HG03196 (cell line): ENCODE results near the gene RASA1.
"Not testable (repeated sequence)": the region's sequence is repeated elsewhere in the genome, so short reads cannot be mapped to it uniquely, and the experiment has no call there.

Experiments used
- ATAC-seq: cut with Tn5 transposase; IDR thresholded peaks from one replicate; pipeline ENCODE4 v1.9.1; 2021; ENCODE audit not compliant: unreplicated experiment

The RASA1 gene

GRCh38 chr5:87278590-87279100 is 11.0 kb downstream of the RASA1 start:
- ATAC-seq = no peak

- ATAC-seq = no peak
Measured at GRCh38 chr5:87282269-87282668, 14.6 kb downstream of the RASA1 start.

GRCh38 chr5:87287266-87287665 is 19.6 kb downstream of the RASA1 start:
- ATAC-seq = not testable (repeated sequence)

GRCh38 chr5:87298692-87299362 is 31.1 kb downstream of the RASA1 start:
- ATAC-seq = no peak

- no peak for ATAC-seq
Measured at GRCh38 chr5:87300176-87300575, 32.5 kb downstream of the RASA1 start.

GRCh38 chr5:87300744-87301143 is 33.1 kb downstream of the RASA1 start:
- no peak for ATAC-seq

GRCh38 chr5:87302061-87302460 is 34.4 kb downstream of the RASA1 start:
- ATAC-seq = no peak

- no peak for ATAC-seq
Measured at GRCh38 chr5:87303324-87303723, 35.6 kb downstream of the RASA1 start.

- ATAC-seq = not testable (repeated sequence)
Measured at GRCh38 chr5:87306090-87306489, 38.4 kb downstream of the RASA1 start.

DNA sequence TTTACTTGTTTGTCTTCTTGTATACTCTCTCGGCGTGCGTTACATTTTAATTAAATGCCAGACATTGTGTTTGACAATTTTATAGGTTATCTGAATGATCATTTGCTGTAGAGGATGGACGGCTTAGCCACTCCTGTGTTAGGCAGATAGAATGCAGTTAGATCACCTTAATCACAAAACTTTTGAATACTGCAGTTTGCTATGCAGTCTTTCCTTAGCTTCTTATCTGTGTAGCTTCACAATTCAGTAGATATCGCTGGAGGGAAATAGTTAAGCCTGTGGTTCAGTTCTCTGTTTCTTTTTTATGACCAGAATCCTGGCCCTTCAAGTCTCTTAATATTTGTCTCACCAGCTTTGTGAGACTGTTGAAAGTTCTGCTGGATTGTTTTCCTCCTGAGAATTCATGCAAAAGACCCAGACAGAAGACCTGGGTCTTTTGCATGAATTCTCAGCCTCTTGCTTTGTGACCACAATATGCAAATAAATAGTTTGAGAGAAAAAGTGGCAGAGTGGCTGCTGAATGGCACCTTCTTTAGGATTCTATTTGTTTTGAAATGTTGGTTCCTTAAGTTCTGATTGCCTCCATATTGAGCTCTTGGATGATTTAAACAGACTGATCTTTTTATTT is 40.2 kb downstream of the RASA1 start:
- peak; percentile 92 for ATAC-seq

- no peak for ATAC-seq
Measured at GRCh38 chr5:87311405-87312279, 44.0 kb downstream of the RASA1 start.

DNA sequence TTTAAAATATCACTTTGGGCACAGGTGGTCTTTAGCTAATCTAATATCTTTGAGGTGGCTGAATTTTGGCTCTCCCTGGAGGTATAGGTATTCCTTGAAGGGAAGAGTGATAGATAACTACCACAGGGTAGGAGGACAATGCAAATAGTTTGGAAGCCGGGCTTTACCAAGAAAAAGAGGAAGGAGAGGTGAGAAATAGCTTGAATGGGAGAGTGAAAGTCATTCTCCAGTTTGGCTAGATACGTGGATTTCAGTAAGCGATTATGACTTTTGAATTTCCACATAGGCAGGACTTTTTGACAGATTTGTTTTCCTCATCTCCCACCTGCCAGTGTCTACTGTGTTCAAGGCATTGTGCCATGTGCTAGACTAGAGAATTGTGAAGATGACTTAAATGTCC is 45.5 kb downstream of the RASA1 start:
- ATAC-seq = no peak

GRCh38 chr5:87319469-87319868 is 51.8 kb downstream of the RASA1 start:
- no peak for ATAC-seq

GRCh38 chr5:87321605-87322004 is 53.9 kb downstream of the RASA1 start:
- no peak for ATAC-seq

DNA sequence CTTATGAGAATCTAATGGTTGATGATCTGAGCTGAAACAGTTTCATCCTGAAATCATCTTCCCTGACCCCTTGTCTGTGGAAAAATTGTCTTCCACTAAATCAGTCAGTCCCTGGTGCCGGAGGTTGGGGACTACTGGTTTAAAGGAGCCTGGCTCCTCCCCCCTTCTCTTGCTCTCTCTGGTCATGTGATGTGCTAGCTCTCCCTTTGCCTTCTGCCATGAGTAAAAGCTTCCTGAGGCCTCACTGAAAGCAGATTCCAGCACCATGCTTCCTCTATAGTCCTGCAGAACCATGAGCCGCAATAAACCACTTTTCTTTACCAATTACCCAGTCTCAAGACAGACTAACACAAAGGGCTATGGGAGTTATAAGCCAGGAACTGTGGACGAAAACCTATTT is 54.7 kb downstream of the RASA1 start:
- no peak for ATAC-seq

DNA sequence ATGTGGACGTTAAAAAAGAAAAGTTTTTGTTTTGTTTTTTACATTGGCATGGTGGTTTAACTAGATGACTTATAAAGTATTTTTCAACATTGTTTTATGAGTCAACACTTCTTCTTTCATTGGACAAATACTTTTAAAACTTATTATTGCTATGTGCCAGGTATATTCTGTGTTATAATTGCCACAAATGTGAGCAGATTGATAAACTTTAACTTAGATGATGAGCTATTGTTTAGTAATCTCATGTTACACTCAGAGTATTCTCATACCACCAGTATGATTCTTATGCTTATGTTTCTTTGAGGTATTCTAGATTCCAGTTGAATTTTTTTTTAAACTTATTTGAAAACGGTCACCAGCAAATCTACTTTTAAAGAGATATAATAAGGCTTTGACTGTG is 60.3 kb downstream of the RASA1 start:
- no peak for ATAC-seq

DNA sequence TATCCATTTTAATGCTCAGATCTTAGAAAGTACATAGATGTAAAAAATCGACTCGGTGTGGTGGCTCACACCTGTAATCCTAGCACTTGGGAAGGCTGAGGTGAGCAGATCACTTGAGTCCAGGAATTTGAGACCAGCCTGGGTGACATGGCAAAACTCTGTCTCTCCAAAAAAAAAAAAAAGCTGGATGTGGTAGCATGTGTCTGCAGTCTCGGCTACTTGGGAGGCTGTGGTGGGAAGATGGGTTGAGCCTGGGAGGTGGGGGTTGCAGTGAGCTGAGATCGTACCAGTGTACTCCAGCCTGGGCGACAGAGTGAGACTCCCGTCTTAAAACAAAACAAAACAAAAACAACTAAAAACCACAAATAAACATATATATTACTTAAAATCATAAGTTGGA is 61.4 kb downstream of the RASA1 start:
- no peak for ATAC-seq

- no peak for ATAC-seq
Measured at GRCh38 chr5:87339986-87340385, 72.3 kb downstream of the RASA1 start.

- ATAC-seq = peak; percentile 100
Measured at GRCh38 chr5:87340716-87341115, 73.0 kb downstream of the RASA1 start.

DNA sequence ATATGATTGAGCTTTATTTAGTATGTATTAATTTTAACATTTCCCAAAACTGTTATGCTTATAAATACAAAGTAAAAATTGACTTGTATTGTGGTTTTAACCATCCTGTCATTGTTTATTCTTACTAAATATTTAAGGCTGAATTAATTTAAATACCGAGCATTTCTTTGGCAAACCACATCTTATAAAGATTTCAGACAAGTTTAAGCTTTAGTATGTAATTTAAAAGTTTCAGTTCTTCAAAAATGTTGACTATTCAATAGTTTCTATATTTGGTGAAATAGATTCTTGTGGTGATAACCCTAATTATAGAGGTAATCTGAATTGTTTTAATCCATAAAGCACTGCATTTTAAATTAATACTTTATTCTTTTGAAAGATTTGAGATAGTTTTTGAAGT is 79.6 kb downstream of the RASA1 start:
- no peak for ATAC-seq

DNA sequence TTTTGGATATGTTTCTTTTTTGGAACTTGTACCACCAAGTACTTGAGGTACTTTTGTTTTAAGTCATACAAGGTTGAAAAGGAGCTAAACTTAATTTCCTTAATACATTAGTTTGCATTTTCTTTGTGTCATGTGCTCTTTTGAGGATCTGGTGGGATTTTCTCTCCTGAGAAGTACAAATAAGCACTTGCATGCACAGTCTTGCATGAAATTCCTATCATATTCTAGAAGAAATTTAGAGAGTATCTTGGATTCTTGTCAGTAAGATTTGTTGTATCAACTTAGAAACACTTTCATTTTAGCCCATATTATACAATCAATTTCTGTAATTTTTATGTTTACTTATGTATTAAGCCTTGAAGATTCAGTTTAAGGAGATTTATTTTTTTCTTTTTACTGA is 80.2 kb downstream of the RASA1 start:
- ATAC-seq = no peak

DNA sequence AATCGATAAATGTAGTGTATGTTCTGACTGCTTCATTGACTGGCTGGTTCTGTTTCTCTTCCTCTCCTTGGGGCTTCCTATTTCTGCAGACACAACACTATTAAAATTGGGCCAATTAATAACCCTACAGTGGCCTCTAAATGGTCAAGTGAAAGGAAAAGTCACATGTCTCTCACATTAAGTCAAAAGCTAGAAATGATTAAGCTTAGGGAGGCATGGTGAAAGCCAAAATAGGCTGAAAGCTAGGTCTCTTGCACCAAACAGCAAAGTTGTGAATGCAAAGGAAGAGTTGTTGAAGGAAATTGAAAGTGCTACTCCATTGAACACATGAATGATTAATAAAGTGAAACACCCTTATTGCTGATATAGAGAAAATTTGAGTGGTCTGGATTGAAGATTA is 86.8 kb downstream of the RASA1 start:
- ATAC-seq = peak; percentile 96
